ENCODE measurements around the gene UNC93A.

The UNC93A gene

GRCh38 chr6:167302074-167302473, 11.0 kb downstream of the UNC93A start:
- Histone ChIP-seq H3K9me3 (ENCODE audit: insufficient read depth, low read length) (no peaks in the 10 kb centered on the region), H3K79me2 (ENCODE audit: insufficient read depth, low read length) (no peaks in the 10 kb centered on the region), H3F3A (ENCODE audit: insufficient read depth) (no peaks in the 10 kb centered on the region), H3K4me3 (ENCODE audit: insufficient read depth, low read length, poor library complexity, severe bottlenecking) (no peak overlapping the region), H3K9me2 (replicated peaks; ENCODE audit: insufficient read depth, low read length) (no peaks in the 10 kb centered on the region), H4K20me1 (ENCODE audit: low read depth, low read length) (no peaks in the 10 kb centered on the region), H3K9ac (ENCODE audit: low read length) (no peak overlapping the region), H3K27me3 (ENCODE audit: low read length) (0 out of 2 replicates have a peak, but pooled peaks cover 4% of the 10 kb centered on the region), H3K36me3 (ENCODE audit: low read length) (no peaks in the 10 kb centered on the region), H3K4me2 (ENCODE audit: low read depth, low read length, poor library complexity, severe bottlenecking) (no peak overlapping the region), H3K27ac (ENCODE audit: low read depth, low read length) (no peak overlapping the region), H2AFZ (ENCODE audit: low read depth, low read length, severe bottlenecking) (no peak overlapping the region)
- TF ChIP-seq EZH2phosphoT487 (conservative IDR thresholded peaks at IDR 0.05; ENCODE audit: low read length) (no peak), CTCF (IDR thresholded peaks at IDR 0.05; ENCODE audit: insufficient read depth, low read length, poor library complexity, severe bottlenecking) (no peak)

- no peak overlapping the region for H3K9ac ChIP-seq (ENCODE audit: low read length)
- H3K36me3 ChIP-seq (ENCODE audit: low read length): no peaks in the 10 kb centered on the region
- no peak overlapping the region for H3K27ac ChIP-seq (ENCODE audit: low read depth, low read length)
- no peaks in the 10 kb centered on the region for H3K79me2 ChIP-seq (ENCODE audit: insufficient read depth, low read length)
- H3K9me2 ChIP-seq (replicated peaks; ENCODE audit: insufficient read depth, low read length): no peaks in the 10 kb centered on the region
- H3K9me3 ChIP-seq (ENCODE audit: insufficient read depth, low read length): no peaks in the 10 kb centered on the region
- H3F3A ChIP-seq (ENCODE audit: insufficient read depth): no peaks in the 10 kb centered on the region
- H3K4me3 ChIP-seq (ENCODE audit: insufficient read depth, low read length, poor library complexity, severe bottlenecking): no peak overlapping the region
- no peak overlapping the region for H2AFZ ChIP-seq (ENCODE audit: low read depth, low read length, severe bottlenecking)
- 0 out of 2 replicates have a peak, but pooled peaks cover 3% of the 10 kb centered on the region for H3K27me3 ChIP-seq (ENCODE audit: low read length)
- TF ChIP-seq CTCF (IDR thresholded peaks at IDR 0.05; ENCODE audit: insufficient read depth, low read length, poor library complexity, severe bottlenecking): no peak
- TF ChIP-seq EZH2phosphoT487 (conservative IDR thresholded peaks at IDR 0.05; ENCODE audit: low read length): no peak
- H4K20me1 ChIP-seq (ENCODE audit: low read depth, low read length): no peaks in the 10 kb centered on the region
- no peak overlapping the region for H3K4me2 ChIP-seq (ENCODE audit: low read depth, low read length, poor library complexity, severe bottlenecking)
These were observed 11.7 kb downstream of the UNC93A start for GRCh38 chr6:167302796-167303195.

- Histone ChIP-seq H3K27ac (ENCODE audit: low read depth, low read length) (no peak overlapping the region), H3K79me2 (ENCODE audit: insufficient read depth, low read length) (no peaks in the 10 kb centered on the region), H3K4me2 (ENCODE audit: low read depth, low read length, poor library complexity, severe bottlenecking) (no peak overlapping the region), H3K27me3 (ENCODE audit: low read length) (no peaks in the 10 kb centered on the region), H2AFZ (ENCODE audit: low read depth, low read length, severe bottlenecking) (no peak overlapping the region), H3K4me3 (ENCODE audit: insufficient read depth, low read length, poor library complexity, severe bottlenecking) (no peak overlapping the region), H3K9ac (ENCODE audit: low read length) (no peak overlapping the region), H4K20me1 (ENCODE audit: low read depth, low read length) (no peaks in the 10 kb centered on the region), H3F3A (ENCODE audit: insufficient read depth) (no peaks in the 10 kb centered on the region), H3K9me2 (replicated peaks; ENCODE audit: insufficient read depth, low read length) (no peaks in the 10 kb centered on the region), H3K9me3 (ENCODE audit: insufficient read depth, low read length) (no peaks in the 10 kb centered on the region), H3K36me3 (ENCODE audit: low read length) (no peaks in the 10 kb centered on the region)
- TF ChIP-seq EZH2phosphoT487 (conservative IDR thresholded peaks at IDR 0.05; ENCODE audit: low read length): no peak
- no peak for TF ChIP-seq CTCF (IDR thresholded peaks at IDR 0.05; ENCODE audit: insufficient read depth, low read length, poor library complexity, severe bottlenecking)
These were observed 12.8 kb downstream of the UNC93A start for GRCh38 chr6:167303675-167304625.

Measured in SU-DHL-6 (cell line).